HG03175 (cell line): ENCODE measurements around the gene HFE.

Experiments used
- ATAC-seq: cut with Tn5 transposase; IDR thresholded peaks from one replicate; pipeline ENCODE4 v1.9.1; 2021; ENCODE audit warnings: mild to moderate bottlenecking, moderate library complexity; ENCODE audit not compliant: unreplicated experiment

Gene HFE

GRCh38 chr6:26130581-26131249 is 43.5 kb downstream of the HFE start:
- no peak for ATAC-seq

DNA sequence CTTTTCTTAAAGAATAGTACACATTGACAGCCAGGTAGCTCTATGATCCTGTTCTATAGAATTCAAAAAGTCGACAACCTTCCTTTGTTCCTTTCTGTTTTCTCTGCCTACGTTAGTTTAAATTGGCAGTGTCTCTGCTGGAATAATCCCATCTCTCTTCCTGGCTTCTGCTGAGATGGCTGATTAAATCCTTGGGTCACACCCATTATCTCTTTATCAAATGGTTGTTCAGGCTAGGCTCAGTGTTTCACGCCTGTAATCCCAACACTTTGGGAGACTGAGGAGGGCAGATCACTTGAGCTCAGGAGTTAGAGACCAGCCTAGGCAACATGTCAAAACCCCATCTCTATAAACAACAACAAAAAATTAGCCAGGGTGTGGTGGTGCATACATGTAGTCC is 44.4 kb downstream of the HFE start:
- no peak for ATAC-seq

DNA sequence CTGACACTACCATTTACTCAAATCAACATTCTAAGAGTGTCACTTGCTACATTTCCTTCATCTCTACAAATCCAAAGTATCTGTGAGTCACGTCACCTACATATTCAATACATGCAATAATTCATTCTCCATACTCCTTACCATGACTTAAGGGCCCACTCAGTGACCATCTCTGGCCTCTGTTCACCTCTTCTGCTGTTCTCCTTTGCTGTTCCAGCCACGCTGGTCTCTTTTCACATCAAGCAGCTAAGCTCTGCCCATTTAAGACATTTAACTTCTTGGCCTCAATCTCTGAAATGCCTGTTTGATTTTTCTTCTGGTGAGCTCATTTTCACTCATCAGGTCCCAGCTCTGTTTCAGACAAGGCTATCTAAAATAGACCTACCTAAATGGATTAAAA is 46.5 kb downstream of the HFE start:
- ATAC-seq = no peak

GRCh38 chr6:26136321-26136720 is 49.1 kb downstream of the HFE start:
- ATAC-seq = no peak

- no peak for ATAC-seq
Observed at GRCh38 chr6:26140254-26140966, 53.2 kb downstream of the HFE start.

DNA sequence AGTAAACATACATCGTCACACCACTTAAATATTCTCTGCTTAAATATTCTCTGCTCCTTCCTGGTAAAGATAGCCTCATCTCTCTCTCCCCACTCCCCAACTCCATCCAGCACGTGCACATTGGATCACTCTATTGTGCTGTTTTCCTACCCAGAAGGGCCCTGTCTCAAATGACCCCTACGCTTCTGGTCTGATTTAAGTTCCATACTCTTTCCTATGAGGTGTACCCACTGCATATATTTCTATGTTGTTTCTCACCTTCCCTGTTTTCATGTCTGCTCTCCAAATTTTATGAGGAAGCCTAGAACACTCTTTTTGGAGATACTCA is 53.7 kb downstream of the HFE start:
- ATAC-seq = no peak

GRCh38 chr6:26141378-26141904 is 54.2 kb downstream of the HFE start:
- no peak for ATAC-seq

- no peak for ATAC-seq
Observed at GRCh38 chr6:26142026-26142425, 54.8 kb downstream of the HFE start.
